Cardiac muscle cell (in vitro differentiated cells and primary cell): ENCODE data around the gene JARID2. TPM values are rescaled to one million over a fixed set of nuclear protein-coding genes. Genes with fewer than 3 reads are reported as not detected.

Source experiments
- DNase-seq, 2 donors: peaks; one replicate each; pipeline versions ENCODE4 v3.0.0 to v3.0.0-alpha.2; 2010 to 2017; ENCODE audit warnings: low read depth in 1 of 2, low spot score in 1 of 2
- H3K27ac ChIP-seq: fragments of 200-600 bp; sonication (generic); 2 replicates; pipeline ENCODE4 v1.5.1; 2016
- H3K27me3 ChIP-seq: fragments of 200-600 bp; sonication (generic); 2 replicates; pipeline ENCODE4 v1.6.0; 2016; ENCODE audit warnings: control low read depth
- H3K36me3 ChIP-seq: fragments of 200-600 bp; sonication (generic); 2 replicates; pipeline ENCODE4 v1.5.1; 2016; ENCODE audit warnings: control low read depth
- H3K4me1 ChIP-seq: fragments of 200-600 bp; sonication (generic); 2 replicates; pipeline ENCODE4 v1.8.1; 2017; ENCODE audit warnings: low read depth, mild to moderate bottlenecking, mixed run types
- H3K4me3 ChIP-seq: fragments of 200-600 bp; sonication (generic); 2 replicates; pipeline ENCODE4 v1.5.1; 2016; ENCODE audit warnings: mild to moderate bottlenecking
- H3K9me3 ChIP-seq: fragments of 200-600 bp; sonication (generic); 2 replicates; pipeline ENCODE4 v1.5.1; 2017; ENCODE audit warnings: low read depth, mild to moderate bottlenecking, control low read depth
- CTCF ChIP-seq: IDR thresholded peaks from 2 replicates; pipeline ENCODE4 v1.5.1; 2012; ENCODE audit warnings: low read depth, mild to moderate bottlenecking, low read length
- polyA plus RNA-seq: library from polyadenylated mRNA; unstranded; fragments of >200 nt; fragmentation: Nextera tagmentation; extraction: Ambion mirVana; gene quantifications from 2 replicates; pipeline ENCODE4 v1.2.1, GENCODE V29; 2016
- total RNA-seq: library from RNA; depleted of rRNA; stranded (reverse); fragments of >200 nt; gene quantifications from 2 replicates; pipeline ENCODE4 v1.2.3, GENCODE V29; 2016

Gene JARID2
- total and polyA plus RNA-seq, 2 experiments from 2014 or later = 9.7 to 26.4 TPM

GRCh38 chr6:15299430-15300131, 53.7 kb downstream of the JARID2 start:
- Histone ChIP-seq H3K36me3 (no peaks in the 10 kb centered on the region), H3K27me3 (no peaks in the 10 kb centered on the region), H3K9me3 (no peaks in the 10 kb centered on the region), H3K27ac (no peak overlapping the region), H3K4me1 (peaks cover 22% of the 10 kb centered on the region), H3K4me3 (no peak overlapping the region)
- DNase-seq = peak in 1 of 2 donors; percentile 72
- TF ChIP-seq CTCF = no peak

GRCh38 chr6:15301179-15302006, 55.5 kb downstream of the JARID2 start:
- H3K4me3 ChIP-seq = no peak overlapping the region
- H3K27me3 ChIP-seq = no peaks in the 10 kb centered on the region
- H3K4me1 ChIP-seq = peaks cover 38% of the 10 kb centered on the region
- H3K36me3 ChIP-seq = no peaks in the 10 kb centered on the region
- no peaks in the 10 kb centered on the region for H3K9me3 ChIP-seq
- TF ChIP-seq CTCF = no peak
- no peak overlapping the region for H3K27ac ChIP-seq
- no peak for DNase-seq

GRCh38 chr6:15303162-15303919, 57.5 kb downstream of the JARID2 start:
- peak in 1 of 2 donors; percentile 44 for DNase-seq
- Histone ChIP-seq H3K27me3 (no peaks in the 10 kb centered on the region), H3K9me3 (no peaks in the 10 kb centered on the region), H3K4me3 (no peak overlapping the region), H3K36me3 (no peaks in the 10 kb centered on the region), H3K27ac (no peak overlapping the region), H3K4me1 (peaks cover 33% of the 10 kb centered on the region)
- TF ChIP-seq CTCF = no peak

DNA sequence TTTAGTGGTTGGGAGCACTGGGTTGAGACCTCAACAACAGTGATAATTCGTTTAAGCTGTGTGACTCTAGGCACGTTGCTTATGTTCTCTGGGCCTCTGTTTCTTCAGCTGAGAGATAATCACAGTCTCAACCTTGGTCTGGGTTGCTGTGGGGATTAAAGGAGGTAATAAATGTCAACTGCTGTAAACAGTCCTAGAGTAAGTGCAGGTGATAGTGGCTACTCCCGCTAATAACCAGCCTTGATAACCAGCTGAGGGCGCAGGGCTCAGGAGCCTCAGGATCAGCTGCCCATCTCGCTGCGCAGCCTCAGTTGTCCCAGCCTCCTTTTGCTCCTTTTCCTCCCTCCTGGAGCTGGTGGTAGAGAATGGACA, 58.0 kb downstream of the JARID2 start:
- Histone ChIP-seq H3K36me3 (no peaks in the 10 kb centered on the region), H3K27ac (no peak overlapping the region), H3K9me3 (no peaks in the 10 kb centered on the region), H3K4me1 (peaks cover 37% of the 10 kb centered on the region), H3K27me3 (no peaks in the 10 kb centered on the region), H3K4me3 (no peak overlapping the region)
- DNase-seq = no peak
- TF ChIP-seq CTCF = no peak

GRCh38 chr6:15304337-15305042, 58.6 kb downstream of the JARID2 start:
- no peak for DNase-seq
- H3K4me1 ChIP-seq = peaks cover 39% of the 10 kb centered on the region
- H3K9me3 ChIP-seq = no peaks in the 10 kb centered on the region
- H3K27ac ChIP-seq = no peak overlapping the region
- no peak for TF ChIP-seq CTCF
- no peaks in the 10 kb centered on the region for H3K27me3 ChIP-seq
- no peak overlapping the region for H3K4me3 ChIP-seq
- no peaks in the 10 kb centered on the region for H3K36me3 ChIP-seq
